K562 (cell line): Measurements from ENCODE around the gene AFM. TPM values are rescaled to one million over a fixed set of nuclear protein-coding genes. Genes with fewer than 3 reads are reported as not detected.
A peak's percentile ranks its signal among the peaks of the same experiment; 100 is the strongest.

Source experiments
- ATAC-seq: fragments of 200-7000 bp; cut with Tn5 transposase; 3 replicates; pipeline ENCODE4 v1.9.1; 2020; ENCODE audit warnings: moderate library complexity
- BruUV-seq: library from RNA; stranded (reverse); fragments of 400-500 nt; replicated peaks from 2 replicates; lab custom pipeline; 2021; lab: Mats Ljungman, UMichigan
- CTCF ChIA-PET: fragments of 300-600 bp; formaldehyde crosslinking; extraction: SDS; loops from one replicate; lab custom pipeline; 2021; ENCODE audit warnings: low intra/inter-chr PET ratio; lab: Yijun Ruan, JAX
- POLR2A ChIA-PET: fragments of 300-600, 350-650 bp; sonication (Branson Sonifier 250); formaldehyde crosslinking; extraction: SDS; loops from one replicate; lab custom pipeline; 2021; ENCODE audit warnings: antibody characterized with exemption, inconsistent platforms; lab: Yijun Ruan, JAX
- DNase-seq, 4 experiments: peaks; one replicate each; pipeline versions ENCODE4 v3.0.0 to v3.0.0-alpha.2; 2011 to 2018; ENCODE audit warnings: low spot score in 3 of 4, mixed read lengths in 3 of 4; ENCODE audit errors: extremely low read depth in 1 of 4
- FAIRE-seq: peaks from 2 replicates; lab custom pipeline; 2011; peaks lifted over from hg19 to GRCh38; lab: Jason Lieb, UNC
- H2AFZ ChIP-seq: 2 replicates; pipeline ENCODE4 v1.6.0; 2011; ENCODE audit warnings: low read depth, low read length, control low read depth, inconsistent platforms
- H3K27ac ChIP-seq: fragments of 200-600 bp; 3 replicates; pipeline ENCODE4 v1.8.0; 2011; ENCODE audit warnings: low read depth, mild to moderate bottlenecking, control low read depth, inconsistent platforms, low read length, moderate library complexity, mixed read lengths; ENCODE audit errors: extremely low read depth
- H3K27me3 ChIP-seq, 2 experiments: fragments of 300-600 bp in 1 of 2; 2 replicates in 1 of 2; 3 replicates in 1 of 2; pipeline versions ENCODE4 v1.6.0 to v1.8.0; 2011; ENCODE audit warnings: inconsistent platforms in 2 of 2, low read length in 2 of 2, mild to moderate bottlenecking in 1 of 2, mixed read lengths in 1 of 2, moderate library complexity in 1 of 2; ENCODE audit not compliant: control insufficient read depth in 2 of 2, insufficient read depth in 2 of 2
- H3K36me3 ChIP-seq: fragments of 300-600 bp; 3 replicates; pipeline ENCODE4 v1.8.0; 2011; ENCODE audit warnings: mild to moderate bottlenecking, low read length, inconsistent platforms; ENCODE audit not compliant: control insufficient read depth, insufficient read depth
- H3K4me1 ChIP-seq, 2 experiments: fragments of 200-600 bp in 1 of 2; replicated peaks in 1 of 2; 2 replicates in 1 of 2; 3 replicates in 1 of 2; pipeline versions ENCODE4 v1.5.1 to v1.8.0; 2011; ENCODE audit warnings: inconsistent platforms in 2 of 2, low read length in 2 of 2, mild to moderate bottlenecking in 1 of 2, mixed read lengths in 1 of 2, moderate library complexity in 1 of 2; ENCODE audit not compliant: control insufficient read depth in 2 of 2, insufficient read depth in 2 of 2
- H3K4me2 ChIP-seq: 2 replicates; pipeline ENCODE4 v1.6.1; 2011; ENCODE audit warnings: low read length, control low read depth, inconsistent platforms, mixed read lengths; ENCODE audit not compliant: insufficient read depth
- H3K4me3 ChIP-seq: fragments of 200-600 bp; sonication (generic), shearing (Covaris generic); 2 replicates; pipeline ENCODE4 v1.5.1; 2016; ENCODE audit warnings: control low read depth, inconsistent platforms
- H3K79me2 ChIP-seq: fragments of 200-600 bp; 3 replicates; pipeline ENCODE4 v1.8.0; 2011; ENCODE audit warnings: low read length, inconsistent platforms; ENCODE audit not compliant: control insufficient read depth, insufficient read depth
- H3K9ac ChIP-seq, 2 experiments: 2 replicates each; pipeline versions ENCODE4 v1.6.0 to v1.6.1; 2011; ENCODE audit warnings: low read depth in 2 of 2, low read length in 2 of 2, control low read depth in 1 of 2, inconsistent platforms in 1 of 2, mild to moderate bottlenecking in 1 of 2, mixed read lengths in 1 of 2; ENCODE audit not compliant: insufficient read depth in 1 of 2
- H3K9me1 ChIP-seq: one replicate; pipeline ENCODE4 v1.6.0; 2011; ENCODE audit warnings: inconsistent platforms, mild to moderate bottlenecking, low read length, moderate library complexity; ENCODE audit not compliant: control insufficient read depth, insufficient read depth
- H3K9me3 ChIP-seq: replicated peaks from 2 replicates; pipeline ENCODE4 v1.5.1; 2011; ENCODE audit warnings: low read depth, low read length, inconsistent platforms; ENCODE audit not compliant: control insufficient read depth, insufficient read depth
- H4K20me1 ChIP-seq: replicated peaks from 2 replicates; pipeline ENCODE4 v1.6.1; 2011; ENCODE audit warnings: low read length, inconsistent platforms, mixed read lengths; ENCODE audit not compliant: control insufficient read depth, insufficient read depth
- DNMT1 ChIP-seq: fragments of 450-650 bp; IDR thresholded peaks from 2 replicates; pipeline ENCODE4 v1.6.1; 2016; ENCODE audit warnings: antibody characterized with exemption, mild to moderate bottlenecking
- SAFB2 ChIP-seq: fragments of 200-400 bp; formaldehyde crosslinking; IDR thresholded peaks from 2 replicates; pipeline ENCODE4 v1.6.1; 2018; ENCODE audit warnings: borderline replicate concordance, low read length, low read depth, moderate library complexity; ENCODE audit not compliant: severe bottlenecking
- SMAD3 ChIP-seq: fragments of 450-650 bp; formaldehyde crosslinking; conservative IDR thresholded peaks from 2 replicates; pipeline ENCODE4 v1.4.0; 2020; ENCODE audit warnings: mild to moderate bottlenecking
- STAT5B ChIP-seq: fragments of 250-450 bp; sonication (Bioruptor Pico); IDR thresholded peaks from 2 replicates; pipeline ENCODE4 v1.8.0; 2021; ENCODE audit warnings: mild to moderate bottlenecking, inconsistent platforms
- TCF3 ChIP-seq: sonication (generic); formaldehyde crosslinking; IDR thresholded peaks from 2 replicates; pipeline ENCODE4 v1.4.0; 2020; ENCODE audit warnings: mild to moderate bottlenecking, missing genetic modification reagents
- ZNF655 ChIP-seq: fragments of 250-450 bp; sonication (Bioruptor Pico); IDR thresholded peaks from 2 replicates; pipeline ENCODE4 v1.5.0; 2021
- WGBS: fragments of 100-300 bp; shearing (Covaris generic); methylation state at CpG from one replicate; pipeline ENCODE4 v1.1.6; 2016; ENCODE audit warnings: low coverage, mixed read lengths; ENCODE audit not compliant: insufficient coverage; ENCODE audit errors: missing lambda C conversion rate; 5-methylcytosine and 5-hydroxymethylcytosine counted together
- in situ Hi-C: fragments of 300-500 bp; cut with MboI; formaldehyde crosslinking; loops from 4 replicates; pipeline ENCODE4 v1.15.0; 2018; ENCODE audit warnings: inconsistent platforms, mixed read lengths
- intact Hi-C: fragments of 100-400 bp; cut with micrococcal nuclease; formaldehyde crosslinking; loops from 2 replicates; pipeline ENCODE4 v1.14.2; 2022
- polyA plus RNA-seq, 8 experiments: library from polyadenylated mRNA; depleted of rRNA in 4 of 8; stranded (reverse) in 5 of 8; unstranded in 3 of 8; fragments of >200 nt; fragmentation: Nextera tagmentation in 2 of 8; fragmentation: Illumina TruSeq in 1 of 8; extraction: Ambion mirVana in 2 of 8; extraction: Trizol in 1 of 8; gene quantifications; 2 replicates each; pipeline versions ENCODE4 v1.2.1 to v1.2.3, GENCODE V29; 2011 to 2014; ENCODE audit warnings: inconsistent platforms in 1 of 8, missing spikeins in 1 of 8
- total RNA-seq, 7 experiments: library from RNA; depleted of rRNA in 6 of 7; stranded (reverse); fragments of >200 nt in 6 of 7; fragmentation: Illumina TruSeq in 2 of 7; extraction: Trizol in 2 of 7; gene quantifications; 2 replicates each; pipeline versions ENCODE4 v1.2.1 to v1.2.3, GENCODE V29; 2011 to 2021; ENCODE audit warnings: low replicate concordance in 1 of 7

AFM gene
- total and polyA plus RNA-seq, 9 of the 15 experiments (the other 6 are each of a cell fraction or from before 2014, with no cell fraction given) = 0.07 to 0.15 (median 0.12) TPM; not detected in 5

DNA sequence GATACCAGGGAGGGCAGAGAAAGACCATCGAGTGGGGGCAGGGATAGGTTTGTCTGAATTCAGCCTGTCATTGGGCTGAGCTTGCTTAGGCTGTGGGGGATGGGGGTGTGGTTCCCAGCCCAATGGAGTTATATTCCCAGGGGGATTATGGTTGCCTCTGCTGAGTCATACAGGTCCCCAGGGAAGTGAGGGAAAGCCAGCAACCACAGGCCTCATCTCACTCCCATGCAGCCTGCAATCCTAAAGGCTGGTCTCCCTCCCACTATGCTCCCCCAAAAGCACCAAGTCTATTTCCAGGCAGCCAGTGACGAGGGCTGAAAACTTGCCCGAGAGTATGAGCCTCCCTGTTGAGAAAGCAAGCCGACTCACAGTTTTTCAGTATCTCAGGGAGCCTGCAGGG is 39.3 kb downstream of the AFM start:
- DNase-seq = no peak
- H3K79me2 ChIP-seq = no peaks in the 10 kb centered on the region
- intact Hi-C loops = no loop called here

More for the DNA sequence above, 39.3 kb downstream of the AFM start:
- ChIA-PET CTCF (no interaction called here), POLR2A (no interaction called here)
- Histone ChIP-seq H3K9me3 (no peaks in the 10 kb centered on the region), H3K4me2 (no peak overlapping the region), H3K9ac (no peak overlapping the region), H3K27me3 (no peaks in the 10 kb centered on the region), H3K4me1 (no peaks in the 10 kb centered on the region), H3K9me1 (no peaks in the 10 kb centered on the region), H3K36me3 (no peaks in the 10 kb centered on the region), H2AFZ (0 out of 2 replicates have a peak overlapping the region, but pooled peaks have one; percentile 55), H3K4me3 (no peak overlapping the region), H4K20me1 (no peaks in the 10 kb centered on the region), H3K27ac (no peak overlapping the region)
- in situ Hi-C loops = no loop called here
- FAIRE-seq = no peak
- TF ChIP-seq DNMT1 (no peak), SAFB2 (no peak), ZNF655 (CRISPR knock-in tag) (no peak), TCF3 (CRISPR knock-in tag) (no peak), STAT5B (no peak), SMAD3 (no peak)
- no peak for ATAC-seq
- 8% methylated on average over 4 of the region's 4 CpGs for WGBS
- BruUV-seq = no TSS peak
